HEK293T (cell line): Measurements from ENCODE around the gene VENTX.

Experiments
- CTCF ChIA-PET: fragments of 350-600 bp; formaldehyde crosslinking; extraction: SDS; loops from one replicate; lab custom pipeline; 2021; ENCODE audit warnings: antibody characterized with exemption, inconsistent platforms; lab: Yijun Ruan, JAX
- POLR2A ChIA-PET: fragments of 350-600 bp; formaldehyde crosslinking; extraction: SDS; loops from one replicate; lab custom pipeline; 2020; ENCODE audit warnings: antibody characterized with exemption, inconsistent platforms; lab: Yijun Ruan, JAX
- DNase-seq: peaks from one replicate; pipeline ENCODE4 v3.0.0; 2012; ENCODE audit warnings: mixed read lengths; ENCODE audit errors: extremely low spot score
- ARNT ChIP-seq: fragments of 450-650 bp; IDR thresholded peaks from 2 replicates; pipeline ENCODE4 v1.6.1; 2017; ENCODE audit warnings: mild to moderate bottlenecking
- BHLHE40 ChIP-seq: fragments of 450-650 bp; IDR thresholded peaks from 2 replicates; pipeline ENCODE4 v1.6.1; 2016; ENCODE audit warnings: mild to moderate bottlenecking, moderate library complexity, borderline replicate concordance
- CTBP1 ChIP-seq: fragments of 450-650 bp; IDR thresholded peaks from 2 replicates; pipeline ENCODE4 v1.6.1; 2016; ENCODE audit warnings: borderline replicate concordance
- ELF4 ChIP-seq: fragments of 450-650 bp; IDR thresholded peaks from 2 replicates; pipeline ENCODE4 v1.6.1; 2017; ENCODE audit warnings: antibody characterized with exemption
- FOXA1 ChIP-seq: fragments of 450-650 bp; IDR thresholded peaks from 2 replicates; pipeline ENCODE4 v1.6.1; 2016; ENCODE audit warnings: mild to moderate bottlenecking
- FOXK2 ChIP-seq: fragments of 450-650 bp; IDR thresholded peaks from 2 replicates; pipeline ENCODE4 v1.6.1; 2016; ENCODE audit warnings: mild to moderate bottlenecking
- FOXM1 ChIP-seq: fragments of 450-650 bp; IDR thresholded peaks from 2 replicates; pipeline ENCODE4 v1.6.1; 2017; ENCODE audit warnings: mild to moderate bottlenecking, borderline replicate concordance
- HDGF ChIP-seq: fragments of 450-650 bp; IDR thresholded peaks from 2 replicates; pipeline ENCODE4 v1.6.1; 2017; ENCODE audit warnings: antibody characterized with exemption, borderline replicate concordance
- L3MBTL2 ChIP-seq: fragments of 450-650 bp; conservative IDR thresholded peaks from 2 replicates; pipeline ENCODE4 v1.6.1; 2016; ENCODE audit warnings: mild to moderate bottlenecking
- LEF1 ChIP-seq: fragments of 450-650 bp; IDR thresholded peaks from 2 replicates; pipeline ENCODE4 v1.6.1; 2017; ENCODE audit warnings: mild to moderate bottlenecking, borderline replicate concordance
- NFRKB ChIP-seq: fragments of 450-650 bp; IDR thresholded peaks from 2 replicates; pipeline ENCODE4 v1.6.1; 2016; ENCODE audit warnings: mild to moderate bottlenecking, moderate library complexity
- PKNOX1 ChIP-seq: fragments of 450-650 bp; IDR thresholded peaks from 2 replicates; pipeline ENCODE4 v1.6.1; 2016
- SP1 ChIP-seq: fragments of 450-650 bp; IDR thresholded peaks from 2 replicates; pipeline ENCODE4 v1.6.1; 2017
- SUZ12 ChIP-seq: fragments of 450-650 bp; IDR thresholded peaks from 2 replicates; pipeline ENCODE4 v1.6.1; 2016; ENCODE audit warnings: mild to moderate bottlenecking
- TARDBP ChIP-seq: fragments of 450-650 bp; IDR thresholded peaks from 2 replicates; pipeline ENCODE4 v1.6.1; 2016
- ZNF384 ChIP-seq: fragments of 450-650 bp; IDR thresholded peaks from 2 replicates; pipeline ENCODE4 v1.6.1; 2016

The VENTX gene

GRCh38 chr10:133200621-133201031 is 37.0 kb upstream of the VENTX start:
- POLR2A ChIA-PET = no interaction called here
- CTCF ChIA-PET = interaction anchor here (1.0 kb wide), 1 partner anchor 46 kb away, joined by 3 read pairs; no protein-coding TSS in a partner anchor
- TF ChIP-seq ZNF384 (no peak), FOXA1 (no peak), ARNT (no peak), FOXM1 (no peak), SP1 (no peak), TARDBP (no peak), PKNOX1 (no peak), LEF1 (no peak), ELF4 (no peak), BHLHE40 (no peak), CTBP1 (no peak), FOXK2 (no peak), HDGF (no peak), L3MBTL2 (no peak), SUZ12 (no peak), NFRKB (no peak)
- DNase-seq = no peak

GRCh38 chr10:133201151-133201947 is 36.3 kb upstream of the VENTX start:
- DNase-seq = no peak
- ChIA-PET CTCF (no interaction called here), POLR2A (no interaction called here)
- TF ChIP-seq CTBP1 (no peak), TARDBP (no peak), NFRKB (no peak), FOXK2 (no peak), SUZ12 (no peak)

- no peak for TF ChIP-seq NFRKB
- TF ChIP-seq ZNF384 = no peak
- no peak for TF ChIP-seq LEF1
- TF ChIP-seq CTBP1 = no peak
- TF ChIP-seq FOXA1 = no peak
- TF ChIP-seq ELF4 = no peak
- no peak for TF ChIP-seq TARDBP
- TF ChIP-seq L3MBTL2 = no peak
- no peak for TF ChIP-seq FOXM1
- no peak for TF ChIP-seq SP1
- TF ChIP-seq BHLHE40 = no peak
- TF ChIP-seq FOXK2 = no peak
- ChIA-PET POLR2A (no interaction called here), CTCF (no interaction called here)
- no peak for DNase-seq
Measured at GRCh38 chr10:133201948-133202725, 35.5 kb upstream of the VENTX start.

- TF ChIP-seq TARDBP (no peak), FOXA1 (no peak), ELF4 (no peak)
- CTCF ChIA-PET = interaction anchor here (0.6 kb wide), 1 partner anchor 361 kb away, joined by 3 read pairs; no protein-coding TSS in a partner anchor
- no peak for DNase-seq
- POLR2A ChIA-PET = no interaction called here
Measured at GRCh38 chr10:133202778-133203651, 34.6 kb upstream of the VENTX start.

- POLR2A ChIA-PET = no interaction called here
- CTCF ChIA-PET = interaction anchor here (0.6 kb wide), 1 partner anchor 362 kb away, joined by 3 read pairs; no protein-coding TSS in a partner anchor
- no peak for DNase-seq
- TF ChIP-seq NFRKB = no peak
Measured at GRCh38 chr10:133203652-133204195, 33.9 kb upstream of the VENTX start.

- no peak for DNase-seq
- POLR2A ChIA-PET = no interaction called here
- CTCF ChIA-PET = no interaction called here
- TF ChIP-seq CTBP1 (no peak), PKNOX1 (no peak), FOXK2 (no peak), SP1 (no peak), LEF1 (no peak), NFRKB (no peak), L3MBTL2 (no peak), TARDBP (no peak), ARNT (no peak), SUZ12 (no peak), FOXA1 (no peak), HDGF (no peak), BHLHE40 (no peak), ELF4 (no peak)
Measured at GRCh38 chr10:133204226-133205015, 33.2 kb upstream of the VENTX start.
